ENCODE results near the gene EIF4G1.
A peak's percentile ranks its signal among the peaks of the same experiment; 100 is the strongest.

The EIF4G1 gene

GRCh38 chr3:184359610-184360009 lies 45.2 kb downstream of the EIF4G1 start:
- H3K4ac ChIP-seq (ENCODE audit: low read depth in 1 of 2, low read length in 2 of 2): peak overlapping the region in 1 of 2 experiments; percentile 2
- no peak overlapping the region for H3K4me3 ChIP-seq (ENCODE audit: insufficient read depth in 1 of 2, low read depth in 1 of 2, low read length in 2 of 2)
- H2BK5ac ChIP-seq (ENCODE audit: low read depth, low read length, poor library complexity, severe bottlenecking): no peak overlapping the region
- no peak overlapping the region for H3K14ac ChIP-seq (ENCODE audit: low read length in 2 of 2)
- WGBS: 74% methylated on average over 8 of the region's 9 CpGs
- H4K8ac ChIP-seq (ENCODE audit: low read length): no peak overlapping the region
- no peaks in the 10 kb centered on the region for H3K27me3 ChIP-seq (ENCODE audit: control insufficient read depth in 1 of 2, insufficient read depth in 1 of 2, low read length in 2 of 2)
- H4K91ac ChIP-seq (ENCODE audit: low read length): no peak overlapping the region
- H3K18ac ChIP-seq (ENCODE audit: low read depth in 1 of 2, low read length in 2 of 2): no peak overlapping the region
- H2BK12ac ChIP-seq (ENCODE audit: low read length in 2 of 2): no peak overlapping the region
- no peaks in the 10 kb centered on the region for H3K9me3 ChIP-seq (ENCODE audit: control insufficient read depth, low read length)
- no peak overlapping the region for H2BK15ac ChIP-seq (ENCODE audit: low read depth, poor library complexity, severe bottlenecking)
- H3K27ac ChIP-seq (ENCODE audit: low read length, poor library complexity, severe bottlenecking): no peak overlapping the region
- no peak overlapping the region for H2BK120ac ChIP-seq (ENCODE audit: low read depth, low read length)
- H3K4me1 ChIP-seq (ENCODE audit: control insufficient read depth, insufficient read depth, low read depth, low read length): peaks cover 23% of the 10 kb centered on the region
- H3K4me2 ChIP-seq (ENCODE audit: low read length, poor library complexity, severe bottlenecking): no peak overlapping the region
- H3K23ac ChIP-seq (ENCODE audit: low read length in 2 of 2): no peak overlapping the region
- peaks cover 18% of the 10 kb centered on the region for H3K79me1 ChIP-seq (replicated peaks; ENCODE audit: low read length, poor library complexity, severe bottlenecking)
- H3K9ac ChIP-seq (ENCODE audit: low read length): no peak overlapping the region
- no peak for DNase-seq
- H2AFZ ChIP-seq (ENCODE audit: low read depth, low read length): no peak overlapping the region
- H3K36me3 ChIP-seq (ENCODE audit: control insufficient read depth in 1 of 2, insufficient read depth in 2 of 2, low read depth in 1 of 2, low read length in 2 of 2): peaks cover 30 to 38% of the 10 kb centered on the region in 2 experiments
- no peak overlapping the region for H2AK5ac ChIP-seq (ENCODE audit: low read length, severe bottlenecking)

- Histone ChIP-seq H2AK5ac (ENCODE audit: low read length, severe bottlenecking) (no peak overlapping the region), H3K4me2 (ENCODE audit: low read length, poor library complexity, severe bottlenecking) (peak overlapping the region; percentile 98), H2BK12ac (ENCODE audit: low read length in 2 of 2) (no peak overlapping the region), H2BK15ac (ENCODE audit: low read depth, poor library complexity, severe bottlenecking) (no peak overlapping the region), H4K91ac (ENCODE audit: low read length) (no peak overlapping the region), H3K4ac (ENCODE audit: low read depth in 1 of 2, low read length in 2 of 2) (peak overlapping the region in 1 of 2 experiments; percentile 9), H3K36me3 (ENCODE audit: control insufficient read depth in 1 of 2, insufficient read depth in 2 of 2, low read depth in 1 of 2, low read length in 2 of 2) (peaks cover 32% of the 10 kb centered on the region in 2 experiments), H3K14ac (ENCODE audit: low read length in 2 of 2) (no peak overlapping the region), H3K79me1 (replicated peaks; ENCODE audit: low read length, poor library complexity, severe bottlenecking) (peaks cover 22% of the 10 kb centered on the region), H3K4me3 (ENCODE audit: insufficient read depth in 1 of 2, low read depth in 1 of 2, low read length in 2 of 2) (peak overlapping the region in 1 of 2 experiments; percentile 86), H3K23ac (ENCODE audit: low read length in 2 of 2) (no peak overlapping the region), H4K8ac (ENCODE audit: low read length) (no peak overlapping the region), H2AFZ (ENCODE audit: low read depth, low read length) (no peak overlapping the region), H3K9me3 (ENCODE audit: control insufficient read depth, low read length) (no peaks in the 10 kb centered on the region), H3K18ac (ENCODE audit: low read depth in 1 of 2, low read length in 2 of 2) (no peak overlapping the region), H3K27ac (ENCODE audit: low read length, poor library complexity, severe bottlenecking) (no peak overlapping the region), H3K9ac (ENCODE audit: low read length) (peak overlapping the region; percentile 100), H2BK120ac (ENCODE audit: low read depth, low read length) (no peak overlapping the region), H3K27me3 (ENCODE audit: control insufficient read depth in 1 of 2, insufficient read depth in 1 of 2, low read length in 2 of 2) (no peaks in the 10 kb centered on the region), H2BK5ac (ENCODE audit: low read depth, low read length, poor library complexity, severe bottlenecking) (no peak overlapping the region), H3K4me1 (ENCODE audit: control insufficient read depth, insufficient read depth, low read depth, low read length) (peaks cover 23% of the 10 kb centered on the region)
- 69% methylated on average over 11 of the region's 12 CpGs for WGBS
- DNase-seq: no peak
Measured at GRCh38 chr3:184360070-184360928, 45.9 kb downstream of the EIF4G1 start.

- no peak overlapping the region for H2BK12ac ChIP-seq (ENCODE audit: low read length in 2 of 2)
- H2AK5ac ChIP-seq (ENCODE audit: low read length, severe bottlenecking): no peak overlapping the region
- peak overlapping the region; percentile 82 for H4K91ac ChIP-seq (ENCODE audit: low read length)
- peak overlapping the region; percentile 53 for H2BK5ac ChIP-seq (ENCODE audit: low read depth, low read length, poor library complexity, severe bottlenecking)
- WGBS: 25% methylated on average over 14 of the region's 24 CpGs
- H3K36me3 ChIP-seq (ENCODE audit: control insufficient read depth in 1 of 2, insufficient read depth in 2 of 2, low read depth in 1 of 2, low read length in 2 of 2): peaks cover 30 to 31% of the 10 kb centered on the region in 2 experiments
- peak overlapping the region; percentile 38 for H3K27ac ChIP-seq (ENCODE audit: low read length, poor library complexity, severe bottlenecking)
- H2BK15ac ChIP-seq (ENCODE audit: low read depth, poor library complexity, severe bottlenecking): peak overlapping the region; percentile 70
- DNase-seq: no peak
- no peaks in the 10 kb centered on the region for H3K9me3 ChIP-seq (ENCODE audit: control insufficient read depth, low read length)
- peaks cover 21% of the 10 kb centered on the region for H3K4me1 ChIP-seq (ENCODE audit: control insufficient read depth, insufficient read depth, low read depth, low read length)
- peak overlapping the region; percentile 100 for H3K9ac ChIP-seq (ENCODE audit: low read length)
- peaks cover 23% of the 10 kb centered on the region for H3K79me1 ChIP-seq (replicated peaks; ENCODE audit: low read length, poor library complexity, severe bottlenecking)
- H3K4ac ChIP-seq (ENCODE audit: low read depth in 1 of 2, low read length in 2 of 2): peak overlapping the region; percentile 24 to 54
- H3K18ac ChIP-seq (ENCODE audit: low read depth in 1 of 2, low read length in 2 of 2): peak overlapping the region; percentile 81 to 86
- peak overlapping the region; percentile 64 for H2BK120ac ChIP-seq (ENCODE audit: low read depth, low read length)
- peak overlapping the region in 1 of 2 experiments; percentile 67 for H3K23ac ChIP-seq (ENCODE audit: low read length in 2 of 2)
- H3K4me2 ChIP-seq (ENCODE audit: low read length, poor library complexity, severe bottlenecking): peak overlapping the region; percentile 98
- H3K27me3 ChIP-seq (ENCODE audit: control insufficient read depth in 1 of 2, insufficient read depth in 1 of 2, low read length in 2 of 2): no peaks in the 10 kb centered on the region
- peak overlapping the region; percentile 85 for H4K8ac ChIP-seq (ENCODE audit: low read length)
- peak overlapping the region; percentile 76 to 86 for H3K4me3 ChIP-seq (ENCODE audit: insufficient read depth in 1 of 2, low read depth in 1 of 2, low read length in 2 of 2)
- peak overlapping the region in 1 of 2 experiments; percentile 95 for H3K14ac ChIP-seq (ENCODE audit: low read length in 2 of 2)
- peak overlapping the region; percentile 36 for H2AFZ ChIP-seq (ENCODE audit: low read depth, low read length)
Measured at GRCh38 chr3:184360929-184361531, 46.6 kb downstream of the EIF4G1 start.

- H3K14ac ChIP-seq (ENCODE audit: low read length in 2 of 2): peak within 1 kb of the TSS in 1 of 2 experiments; percentile 95
Measured at GRCh38 chr3:184361532-184361931, 47.1 kb downstream of the EIF4G1 start, which contains the start of the genes CLCN2 and POLR2H. TSS of gene CLCN2 (minus strand) at chr3:184361605. CDS start at chr3:184361479, 126 bp downstream. TSS of gene POLR2H (plus strand) at chr3:184361710. CDS start at chr3:184363493, 1,783 bp downstream.

More at GRCh38 chr3:184361532-184361931, 47.1 kb downstream of the EIF4G1 start, which contains the start of the genes CLCN2 and POLR2H:
- H3K9ac ChIP-seq (ENCODE audit: low read length): peak within 1 kb of the TSS; percentile 100
- H2AFZ ChIP-seq (ENCODE audit: low read depth, low read length): peak within 1 kb of the TSS; percentile 48
- peak within 1 kb of the TSS; percentile 64 for H2BK120ac ChIP-seq (ENCODE audit: low read depth, low read length)
- no peaks in the 10 kb centered on the region for H3K27me3 ChIP-seq (ENCODE audit: control insufficient read depth in 1 of 2, insufficient read depth in 1 of 2, low read length in 2 of 2)
- peak within 1 kb of the TSS; percentile 90 for H4K8ac ChIP-seq (ENCODE audit: low read length)
- no peak within 1 kb of the TSS for H2AK5ac ChIP-seq (ENCODE audit: low read length, severe bottlenecking)
- peak within 1 kb of the TSS in 1 of 2 experiments; percentile 93 for H3K23ac ChIP-seq (ENCODE audit: low read length in 2 of 2)
- H3K4me2 ChIP-seq (ENCODE audit: low read length, poor library complexity, severe bottlenecking): peak within 1 kb of the TSS; percentile 98
- WGBS: 1% methylated on average over 33 of the region's 56 CpGs
- peak within 1 kb of the TSS; percentile 97 for H3K27ac ChIP-seq (ENCODE audit: low read length, poor library complexity, severe bottlenecking)
- peak within 1 kb of the TSS; percentile 94 for H4K91ac ChIP-seq (ENCODE audit: low read length)
- peaks cover 30 to 34% of the 10 kb centered on the region in 2 experiments for H3K36me3 ChIP-seq (ENCODE audit: control insufficient read depth in 1 of 2, insufficient read depth in 2 of 2, low read depth in 1 of 2, low read length in 2 of 2)
- DNase-seq: peak; percentile 63
- peak within 1 kb of the TSS; percentile 93 for H2BK5ac ChIP-seq (ENCODE audit: low read depth, low read length, poor library complexity, severe bottlenecking)
- no peaks in the 10 kb centered on the region for H3K9me3 ChIP-seq (ENCODE audit: control insufficient read depth, low read length)
- peak within 1 kb of the TSS; percentile 82 for H2BK15ac ChIP-seq (ENCODE audit: low read depth, poor library complexity, severe bottlenecking)
- H2BK12ac ChIP-seq (ENCODE audit: low read length in 2 of 2): peak within 1 kb of the TSS in 1 of 2 experiments; percentile 45
- peaks cover 21% of the 10 kb centered on the region for H3K4me1 ChIP-seq (ENCODE audit: control insufficient read depth, insufficient read depth, low read depth, low read length)
- H3K4ac ChIP-seq (ENCODE audit: low read depth in 1 of 2, low read length in 2 of 2): peak within 1 kb of the TSS; percentile 84 to 97
- peak within 1 kb of the TSS; percentile 93 to 95 for H3K18ac ChIP-seq (ENCODE audit: low read depth in 1 of 2, low read length in 2 of 2)
- peak within 1 kb of the TSS; percentile 76 to 86 for H3K4me3 ChIP-seq (ENCODE audit: insufficient read depth in 1 of 2, low read depth in 1 of 2, low read length in 2 of 2)
- H3K79me1 ChIP-seq (replicated peaks; ENCODE audit: low read length, poor library complexity, severe bottlenecking): peaks cover 23% of the 10 kb centered on the region

All from mesenchymal stem cell (in vitro differentiated cells and primary cell).